ENCODE measurements around the gene ECI2.

ECI2 gene

DNA sequence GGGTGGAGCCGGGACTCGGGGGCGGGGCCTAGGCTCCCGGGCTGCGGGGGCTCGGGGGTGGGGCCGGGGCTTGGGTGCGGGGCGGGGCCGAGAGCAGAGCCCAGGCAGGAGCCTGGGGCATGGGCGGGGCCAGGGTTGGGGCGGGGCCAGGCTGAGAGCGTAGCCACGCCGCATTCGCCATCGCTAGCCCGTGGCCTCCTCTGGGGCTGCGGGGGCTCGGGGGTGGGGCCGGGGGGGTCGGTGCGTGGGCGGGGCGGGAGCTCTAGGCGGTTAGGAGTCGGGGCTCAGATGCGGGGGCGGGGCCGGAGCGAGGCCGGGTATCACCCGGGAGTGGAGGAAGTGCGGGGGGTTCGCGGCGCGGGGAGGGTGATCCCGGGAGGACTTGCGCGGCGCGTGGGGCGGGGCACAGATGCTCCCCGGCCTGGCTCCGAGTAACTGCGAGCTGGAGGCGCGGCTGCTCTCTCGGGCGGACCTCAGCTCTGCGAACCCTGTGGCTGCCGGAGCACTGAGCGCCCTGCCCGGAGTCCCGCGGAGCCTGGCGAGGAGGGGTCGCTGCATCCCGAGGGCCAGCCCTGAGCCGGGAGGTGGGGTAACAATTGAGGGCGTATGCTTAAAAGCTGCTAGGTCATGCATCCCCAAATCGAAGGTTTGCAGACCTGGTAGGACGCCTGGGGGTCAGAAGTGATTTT lies 434 bp upstream of the ECI2 start:
- Mint-ChIP-seq H3K9me3 (peaks cover 17% of the 10 kb centered on the region), H3K27ac (no peak overlapping the region), H3K27me3 (ENCODE audit: low read depth, poor library complexity) (peaks cover 16% of the 10 kb centered on the region), H3K36me3 (ENCODE audit: low read depth) (peaks cover 29% of the 10 kb centered on the region), H3K4me1 (peaks cover 23% of the 10 kb centered on the region), H3K4me3 (peak overlapping the region; percentile 85)
- TF ChIP-seq, protein P1, sequence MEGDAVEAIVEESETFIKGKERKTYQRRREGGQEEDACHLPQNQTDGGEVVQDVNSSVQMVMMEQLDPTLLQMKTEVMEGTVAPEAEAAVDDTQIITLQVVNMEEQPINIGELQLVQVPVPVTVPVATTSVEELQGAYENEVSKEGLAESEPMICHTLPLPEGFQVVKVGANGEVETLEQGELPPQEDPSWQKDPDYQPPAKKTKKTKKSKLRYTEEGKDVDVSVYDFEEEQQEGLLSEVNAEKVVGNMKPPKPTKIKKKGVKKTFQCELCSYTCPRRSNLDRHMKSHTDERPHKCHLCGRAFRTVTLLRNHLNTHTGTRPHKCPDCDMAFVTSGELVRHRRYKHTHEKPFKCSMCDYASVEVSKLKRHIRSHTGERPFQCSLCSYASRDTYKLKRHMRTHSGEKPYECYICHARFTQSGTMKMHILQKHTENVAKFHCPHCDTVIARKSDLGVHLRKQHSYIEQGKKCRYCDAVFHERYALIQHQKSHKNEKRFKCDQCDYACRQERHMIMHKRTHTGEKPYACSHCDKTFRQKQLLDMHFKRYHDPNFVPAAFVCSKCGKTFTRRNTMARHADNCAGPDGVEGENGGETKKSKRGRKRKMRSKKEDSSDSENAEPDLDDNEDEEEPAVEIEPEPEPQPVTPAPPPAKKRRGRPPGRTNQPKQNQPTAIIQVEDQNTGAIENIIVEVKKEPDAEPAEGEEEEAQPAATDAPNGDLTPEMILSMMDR (IDR thresholded peaks at IDR 0.05), result no peak
- DNase-seq, result peak; percentile 98

GRCh38 chr6:4133941-4134838 lies 1.2 kb downstream of the ECI2 start:
- Mint-ChIP-seq H3K4me1 (peaks cover 23% of the 10 kb centered on the region), H3K27me3 (ENCODE audit: low read depth, poor library complexity) (peaks cover 7% of the 10 kb centered on the region), H3K36me3 (ENCODE audit: low read depth) (peaks cover 46% of the 10 kb centered on the region), H3K9me3 (peaks cover 17% of the 10 kb centered on the region), H3K4me3 (peak overlapping the region; percentile 90), H3K27ac (peak overlapping the region; percentile 18)
- TF ChIP-seq, protein P1 (IDR thresholded peaks at IDR 0.05), result no peak
- DNase-seq, result peak; percentile 16

DNA sequence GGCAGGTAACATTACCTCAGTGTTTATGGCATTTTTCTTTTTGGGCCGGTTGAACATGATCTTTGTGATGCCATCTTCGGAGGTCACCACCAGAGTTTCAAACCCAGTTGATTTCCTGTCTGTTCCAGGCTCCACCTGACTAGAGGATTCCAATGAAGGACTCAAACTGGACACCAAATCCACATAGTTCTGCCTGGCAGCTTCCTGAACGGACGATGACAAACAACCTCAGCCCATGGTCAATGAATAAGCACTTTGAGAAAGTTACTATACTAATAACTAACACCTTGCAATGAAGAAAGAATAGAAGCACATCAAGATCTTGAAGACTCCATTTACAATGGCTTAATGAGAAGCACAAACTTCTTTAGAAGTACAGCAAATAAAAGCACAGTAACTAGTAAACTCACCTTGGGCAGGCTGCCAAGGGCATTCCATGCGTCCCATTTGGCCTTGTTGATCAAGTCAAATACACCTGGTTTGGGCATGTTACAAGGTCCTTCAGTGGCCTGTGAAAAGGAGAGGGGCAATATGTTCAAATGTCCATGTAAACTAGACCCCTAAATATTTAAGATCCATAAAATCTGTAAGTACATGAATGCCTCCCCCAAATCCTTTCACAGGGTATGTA lies 4.9 kb downstream of the ECI2 start:
- no peak overlapping the region for H3K4me3 Mint-ChIP-seq
- peaks cover 16% of the 10 kb centered on the region for H3K4me1 Mint-ChIP-seq

GRCh38 chr6:4129446-4129845 lies 5.9 kb downstream of the ECI2 start:
- H3K4me1 Mint-ChIP-seq, result peaks cover 15% of the 10 kb centered on the region
- H3K4me3 Mint-ChIP-seq, result no peak overlapping the region
- peaks cover 17% of the 10 kb centered on the region for H3K9me3 Mint-ChIP-seq
- H3K27ac Mint-ChIP-seq, result no peak overlapping the region
- DNase-seq, result no peak
- no peaks in the 10 kb centered on the region for H3K27me3 Mint-ChIP-seq (ENCODE audit: low read depth, poor library complexity)
- TF ChIP-seq, protein P1 (IDR thresholded peaks at IDR 0.05), result no peak
- H3K36me3 Mint-ChIP-seq (ENCODE audit: low read depth), result peaks cover 79% of the 10 kb centered on the region

More for the DNA sequence above, 4.9 kb downstream of the ECI2 start:
- Mint-ChIP-seq H3K27ac (no peak overlapping the region), H3K36me3 (ENCODE audit: low read depth) (peaks cover 71% of the 10 kb centered on the region), H3K27me3 (ENCODE audit: low read depth, poor library complexity) (no peaks in the 10 kb centered on the region), H3K9me3 (peaks cover 17% of the 10 kb centered on the region)
- no peak for DNase-seq
- TF ChIP-seq, protein P1 (IDR thresholded peaks at IDR 0.05), result no peak

GRCh38 chr6:4128748-4129147 lies 6.6 kb downstream of the ECI2 start:
- peaks cover 17% of the 10 kb centered on the region for H3K9me3 Mint-ChIP-seq
- TF ChIP-seq, protein P1 (IDR thresholded peaks at IDR 0.05), result no peak
- peaks cover 79% of the 10 kb centered on the region for H3K36me3 Mint-ChIP-seq (ENCODE audit: low read depth)
- no peak overlapping the region for H3K4me3 Mint-ChIP-seq
- no peak for DNase-seq
- H3K4me1 Mint-ChIP-seq, result peaks cover 8% of the 10 kb centered on the region
- H3K27ac Mint-ChIP-seq, result no peak overlapping the region
- H3K27me3 Mint-ChIP-seq (ENCODE audit: low read depth, poor library complexity), result no peaks in the 10 kb centered on the region
